Caco-2 (cell line): ENCODE results near the gene BCLAF1. TPM values are rescaled to one million over a fixed set of nuclear protein-coding genes. Genes with fewer than 3 reads are reported as not detected.

Experiments
- BruUV-seq: library from RNA; stranded (reverse); fragments of 400-500 nt; replicated peaks from 2 replicates; lab custom pipeline; 2021; lab: Mats Ljungman, UMichigan
- CTCF ChIA-PET: fragments of 300-600 bp; sonication (Branson Sonifier 250); formaldehyde crosslinking; loops from one replicate; lab custom pipeline; 2022; ENCODE audit warnings: antibody characterized with exemption; lab: Charles Lee
- POLR2A ChIA-PET: fragments of 300-600 bp; sonication (Branson Sonifier 250); formaldehyde crosslinking; loops from one replicate; lab custom pipeline; 2022; ENCODE audit warnings: antibody characterized with exemption; lab: Charles Lee
- DNase-seq, 2 experiments: peaks; one replicate each; pipeline versions ENCODE4 v3.0.0 to v3.0.0-alpha.2; 2020 to 2022
- H3K27me3 ChIP-seq: replicated peaks from 2 replicates; pipeline ENCODE4 v1.6.0; 2011; ENCODE audit warnings: low read length; ENCODE audit not compliant: control insufficient read depth, insufficient read depth
- H3K36me3 ChIP-seq: 2 replicates; pipeline ENCODE4 v1.5.1; 2011; ENCODE audit warnings: low read length; ENCODE audit not compliant: control insufficient read depth, insufficient read depth
- H3K4me1 ChIP-seq: fragments of 250-450 bp; sonication (Bioruptor Pico); 2 replicates; pipeline ENCODE4 v1.5.1; 2020; ENCODE audit warnings: mild to moderate bottlenecking
- H3K4me3 ChIP-seq: 2 replicates; pipeline ENCODE4 v1.5.1; 2011; ENCODE audit warnings: low read depth, mild to moderate bottlenecking, control low read depth, low read length
- H3K9me3 ChIP-seq: fragments of 250-450 bp; sonication (Bioruptor Pico); 2 replicates; pipeline ENCODE4 v1.5.1; 2020; ENCODE audit warnings: mild to moderate bottlenecking, moderate library complexity
- H3K27ac Mint-ChIP-seq: one replicate; pipeline ENCODE4 v1.8.0; 2022; ENCODE audit warnings: mixed read lengths; ENCODE audit not compliant: unreplicated experiment
- H3K27me3 Mint-ChIP-seq: one replicate; pipeline ENCODE4 v1.8.0; 2022; ENCODE audit warnings: mixed read lengths; ENCODE audit not compliant: insufficient read depth, unreplicated experiment
- H3K36me3 Mint-ChIP-seq: one replicate; pipeline ENCODE4 v1.8.0; 2022; ENCODE audit warnings: mild to moderate bottlenecking, mixed read lengths; ENCODE audit not compliant: insufficient read depth, unreplicated experiment
- H3K4me1 Mint-ChIP-seq: one replicate; pipeline ENCODE4 v1.8.0; 2022; ENCODE audit warnings: low read depth, mixed read lengths; ENCODE audit not compliant: unreplicated experiment
- H3K4me3 Mint-ChIP-seq: one replicate; pipeline ENCODE4 v1.8.0; 2022; ENCODE audit warnings: mild to moderate bottlenecking, moderate library complexity, mixed read lengths; ENCODE audit not compliant: unreplicated experiment
- H3K9me3 Mint-ChIP-seq: one replicate; pipeline ENCODE4 v1.8.0; 2022; ENCODE audit warnings: mixed read lengths; ENCODE audit not compliant: unreplicated experiment
- CTCF ChIP-seq, 2 experiments: fragments of 200-600 bp in 1 of 2; IDR thresholded peaks; 1 replicate in 1 of 2; 2 replicates in 1 of 2; pipeline versions ENCODE4 v1.5.1 to v1.8.0; 2011 to 2022; ENCODE audit warnings: antibody characterized with exemption in 1 of 2, control low read depth in 1 of 2, inconsistent platforms in 1 of 2, low read depth in 1 of 2, low read length in 1 of 2, mild to moderate bottlenecking in 1 of 2, moderate library complexity in 1 of 2; ENCODE audit not compliant: insufficient read depth in 1 of 2, severe bottlenecking in 1 of 2, unreplicated experiment in 1 of 2
- intact Hi-C: fragments of 100-400 bp; cut with micrococcal nuclease; formaldehyde crosslinking; loops from one replicate; pipeline ENCODE4 v1.10.0; 2022; ENCODE audit not compliant: unreplicated experiment
- total RNA-seq: library from RNA; stranded (reverse); gene quantifications from 2 replicates; pipeline ENCODE4 v1.2.3, GENCODE V29; 2022

Gene BCLAF1
- total RNA-seq, 1 experiment from 2014 or later, result 178 TPM

- Mint-ChIP-seq H3K27ac (no peak overlapping the region), H3K27me3 (no peaks in the 10 kb centered on the region), H3K36me3 (peaks cover 6% of the 10 kb centered on the region), H3K4me1 (no peaks in the 10 kb centered on the region), H3K4me3 (no peak overlapping the region), H3K9me3 (no peaks in the 10 kb centered on the region)
- no peaks in the 10 kb centered on the region; the same call in 1 of the 2 replicates for H3K27me3 ChIP-seq
- H3K36me3 ChIP-seq, result no peaks in the 10 kb centered on the region
- H3K9me3 ChIP-seq, result no peaks in the 10 kb centered on the region
- TF ChIP-seq CTCF (IDR thresholded peaks at IDR 0.05; ENCODE audit: insufficient read depth in 1 of 2, low read depth in 1 of 2, low read length in 1 of 2, severe bottlenecking in 1 of 2, unreplicated experiment in 1 of 2), result no peak
- BruUV-seq, result no TSS peak
- no peak for DNase-seq
- no peak overlapping the region for H3K4me3 ChIP-seq
- no peaks in the 10 kb centered on the region for H3K4me1 ChIP-seq
- CTCF ChIA-PET, result interaction anchor here (0.7 kb wide), 1 partner anchor 219 kb away, joined by 3 read pairs; no protein-coding TSS in a partner anchor
- POLR2A ChIA-PET, result no interaction called here
- intact Hi-C loops, result no loop called here
Measured at GRCh38 chr6:136331461-136331860, 41.8 kb upstream of the BCLAF1 start.

- no peak for TF ChIP-seq CTCF (IDR thresholded peaks at IDR 0.05; ENCODE audit: insufficient read depth in 1 of 2, low read depth in 1 of 2, low read length in 1 of 2, severe bottlenecking in 1 of 2, unreplicated experiment in 1 of 2)
- POLR2A ChIA-PET, result no interaction called here
- H3K4me3 ChIP-seq, result no peak overlapping the region
- H3K27ac Mint-ChIP-seq, result no peak overlapping the region
- no peak overlapping the region for H3K4me3 Mint-ChIP-seq
- intact Hi-C loops, result no loop called here
- H3K9me3 ChIP-seq, result no peaks in the 10 kb centered on the region
- H3K9me3 Mint-ChIP-seq, result no peaks in the 10 kb centered on the region
- H3K27me3 ChIP-seq, result no peaks in the 10 kb centered on the region; the same call in 1 of the 2 replicates
- CTCF ChIA-PET, result interaction anchor here (0.7 kb wide), 1 partner anchor 220 kb away, joined by 3 read pairs; no protein-coding TSS in a partner anchor
- no peaks in the 10 kb centered on the region for H3K36me3 ChIP-seq
- no peak for DNase-seq
- no peaks in the 10 kb centered on the region for H3K27me3 Mint-ChIP-seq
- no TSS peak for BruUV-seq
- H3K36me3 Mint-ChIP-seq, result peaks cover 6% of the 10 kb centered on the region
- H3K4me1 ChIP-seq, result no peaks in the 10 kb centered on the region
- no peaks in the 10 kb centered on the region for H3K4me1 Mint-ChIP-seq
Measured at GRCh38 chr6:136330634-136331033, 41.0 kb upstream of the BCLAF1 start.

GRCh38 chr6:136326038-136326553 lies 36.5 kb upstream of the BCLAF1 start:
- no peaks in the 10 kb centered on the region for H3K36me3 Mint-ChIP-seq
- no peak overlapping the region for H3K4me3 Mint-ChIP-seq
- no peak overlapping the region for H3K27ac Mint-ChIP-seq
- ChIA-PET POLR2A (no interaction called here), CTCF (no interaction called here)
- Histone ChIP-seq H3K9me3 (no peaks in the 10 kb centered on the region), H3K36me3 (no peaks in the 10 kb centered on the region), H3K4me1 (no peaks in the 10 kb centered on the region), H3K4me3 (no peak overlapping the region), H3K27me3 (no peaks in the 10 kb centered on the region)
- no peak for TF ChIP-seq CTCF (IDR thresholded peaks at IDR 0.05; ENCODE audit: insufficient read depth in 1 of 2, low read depth in 1 of 2, low read length in 1 of 2, severe bottlenecking in 1 of 2, unreplicated experiment in 1 of 2)
- no peaks in the 10 kb centered on the region for H3K9me3 Mint-ChIP-seq
- no peak for DNase-seq
- H3K4me1 Mint-ChIP-seq, result no peaks in the 10 kb centered on the region
- no TSS peak for BruUV-seq
- peaks cover 3% of the 10 kb centered on the region for H3K27me3 Mint-ChIP-seq
- intact Hi-C loops, result no loop called here
